Activated CD8-positive, alpha-beta T cell treated with anti-CD3 and anti-CD28 coated beads for 36 hours (primary cell): ENCODE data around the gene SMC5. TPM values are rescaled to one million over a fixed set of nuclear protein-coding genes. Genes with fewer than 3 reads are reported as not detected.
A peak's percentile ranks its signal among the peaks of the same experiment; 100 is the strongest.

Experiments used
- ATAC-seq: fragments of 200-7000 bp; cut with Tn5 transposase; one replicate; pipeline ENCODE4 v1.10.0; 2021; ENCODE audit warnings: mild to moderate bottlenecking, moderate library complexity
- CTCF ChIA-PET: fragments of 350-600 bp; sonication (Branson Sonifier 250); formaldehyde crosslinking; loops from one replicate; lab custom pipeline; 2021; ENCODE audit warnings: antibody characterized with exemption; lab: Charles Lee
- POLR2A ChIA-PET: fragments of 350-600 bp; sonication (Branson Sonifier 250); formaldehyde crosslinking; loops from one replicate; lab custom pipeline; 2021; ENCODE audit warnings: antibody characterized with exemption; lab: Charles Lee
- DNase-seq: peaks from one replicate; pipeline ENCODE4 v3.0.0-alpha.2; 2020
- H3K27ac Mint-ChIP-seq: one replicate; pipeline ENCODE4 v1.8.0; 2021; ENCODE audit warnings: mild to moderate bottlenecking, mixed read lengths
- H3K27me3 Mint-ChIP-seq: one replicate; pipeline ENCODE4 v1.8.0; 2021; ENCODE audit warnings: mixed read lengths
- H3K36me3 Mint-ChIP-seq: one replicate; pipeline ENCODE4 v1.8.0; 2021; ENCODE audit warnings: low read depth, mixed read lengths
- H3K4me1 Mint-ChIP-seq: one replicate; pipeline ENCODE4 v1.8.0; 2021; ENCODE audit warnings: low read depth, mixed read lengths
- H3K4me3 Mint-ChIP-seq: one replicate; pipeline ENCODE4 v1.8.0; 2021; ENCODE audit warnings: mild to moderate bottlenecking, moderate library complexity, mixed read lengths
- H3K9me3 Mint-ChIP-seq: one replicate; pipeline ENCODE4 v1.8.0; 2021; ENCODE audit warnings: mixed read lengths
- CTCF ChIP-seq: fragments of 200-600 bp; IDR thresholded peaks from one replicate; pipeline ENCODE4 v1.8.0; 2022; ENCODE audit warnings: antibody characterized with exemption, mild to moderate bottlenecking
- intact Hi-C: fragments of 100-400 bp; cut with micrococcal nuclease; formaldehyde crosslinking; loops from one replicate; pipeline ENCODE4 v1.10.0; 2022
- total RNA-seq, 2 experiments: library from RNA; stranded (reverse); gene quantifications; one replicate each; pipeline ENCODE4 v1.2.3, GENCODE V29; 2021

The SMC5 gene
- total RNA-seq, 2 experiments from 2014 or later, result 30.9 to 32.0 TPM

- CTCF ChIA-PET, result interaction anchor here (0.6 to 4.0 kb wide), 4 partner anchors 10 to 213 kb away, joined by 3 to 17 read pairs (median 3); no protein-coding TSS in a partner anchor
- Mint-ChIP-seq H3K4me1 (peaks cover 73% of the 10 kb centered on the region), H3K27me3 (no peaks in the 10 kb centered on the region), H3K4me3 (no peak overlapping the region), H3K27ac (peak overlapping the region; percentile 53), H3K36me3 (peaks cover 27% of the 10 kb centered on the region), H3K9me3 (no peaks in the 10 kb centered on the region)
- no peak for TF ChIP-seq CTCF
- DNase-seq, result no peak
- POLR2A ChIA-PET, result interaction anchor here (1.1 kb wide), 1 partner anchor 61 kb away, joined by 3 read pairs; no protein-coding TSS in a partner anchor
- intact Hi-C loops, result no loop called here
- no peak for ATAC-seq
Observed at GRCh38 chr9:70389188-70389587, 130.4 kb downstream of the SMC5 start.

DNA sequence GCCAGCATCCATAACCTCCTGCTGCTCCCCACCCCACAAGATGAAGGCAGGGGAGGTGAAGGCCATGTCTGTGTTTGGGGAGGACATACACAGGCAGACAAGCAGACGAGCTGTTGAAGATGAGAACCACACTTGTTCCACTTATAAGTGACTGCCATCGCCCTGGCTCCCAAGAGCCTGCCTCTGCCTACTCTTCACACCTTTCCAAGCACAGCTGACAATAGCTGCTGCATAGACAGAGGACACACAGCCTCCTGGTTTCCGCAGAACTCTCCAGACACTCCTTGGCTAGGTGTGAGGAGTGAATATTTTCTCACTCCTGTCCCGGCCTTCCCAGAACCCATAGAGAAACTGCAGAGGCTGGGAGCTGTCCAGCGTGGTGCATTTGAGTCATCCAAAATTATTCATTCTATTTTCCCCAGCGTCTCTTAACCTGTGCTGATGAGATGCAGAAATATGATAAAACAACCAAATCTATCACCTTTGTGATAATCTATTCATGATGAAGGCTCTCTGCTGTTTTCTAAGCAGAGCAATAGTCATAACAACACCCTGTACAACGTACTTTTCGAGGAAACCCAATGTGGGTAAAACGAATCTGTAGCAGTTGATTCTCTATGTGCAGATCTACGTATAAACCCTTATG is 131.0 kb downstream of the SMC5 start:
- no peak for TF ChIP-seq CTCF
- peaks cover 26% of the 10 kb centered on the region for H3K36me3 Mint-ChIP-seq
- peak overlapping the region; percentile 53 for H3K27ac Mint-ChIP-seq
- intact Hi-C loops, result no loop called here
- ATAC-seq (peak; percentile 52), DNase-seq (no peak)
- no peak overlapping the region for H3K4me3 Mint-ChIP-seq
- H3K9me3 Mint-ChIP-seq, result no peaks in the 10 kb centered on the region
- H3K27me3 Mint-ChIP-seq, result no peaks in the 10 kb centered on the region
- H3K4me1 Mint-ChIP-seq, result peaks cover 79% of the 10 kb centered on the region
- POLR2A ChIA-PET, result interaction anchor here (1.0 to 1.8 kb wide), 5 partner anchors 19 to 96 kb away, joined by 3 to 8 read pairs (median 4); no protein-coding TSS in a partner anchor
- CTCF ChIA-PET, result interaction anchor here (0.6 to 4.0 kb wide), 8 partner anchors 10 to 213 kb away, joined by 3 to 17 read pairs (median 3); no protein-coding TSS in a partner anchor

- intact Hi-C loops, result no loop called here
- H3K27me3 Mint-ChIP-seq, result no peaks in the 10 kb centered on the region
- no peak for TF ChIP-seq CTCF
- no peaks in the 10 kb centered on the region for H3K9me3 Mint-ChIP-seq
- peaks cover 82% of the 10 kb centered on the region for H3K4me1 Mint-ChIP-seq
- peak overlapping the region; percentile 61 for H3K27ac Mint-ChIP-seq
- ChIA-PET CTCF (interaction anchor here (0.7 to 4.0 kb wide), 8 partner anchors 10 to 211 kb away, joined by 3 to 18 read pairs (median 6); no protein-coding TSS in a partner anchor), POLR2A (interaction anchor here (0.7 to 1.8 kb wide), 7 partner anchors 14 to 94 kb away, joined by 3 to 8 read pairs (median 4); no protein-coding TSS in a partner anchor)
- no peak for DNase-seq
- peak; percentile 48 for ATAC-seq
- peaks cover 21% of the 10 kb centered on the region for H3K36me3 Mint-ChIP-seq
- no peak overlapping the region for H3K4me3 Mint-ChIP-seq
Observed at GRCh38 chr9:70390933-70391341, 132.2 kb downstream of the SMC5 start.

- H3K27ac Mint-ChIP-seq, result no peak overlapping the region
- peaks cover 81% of the 10 kb centered on the region for H3K4me1 Mint-ChIP-seq
- H3K9me3 Mint-ChIP-seq, result no peaks in the 10 kb centered on the region
- ATAC-seq, result peak; percentile 59
- ChIA-PET CTCF (interaction anchor here (1.0 to 4.0 kb wide), 6 partner anchors 29 to 210 kb away, joined by 3 to 17 read pairs (median 6); no protein-coding TSS in a partner anchor), POLR2A (interaction anchor here (1.0 kb wide), 1 partner anchor 27 kb away, joined by 4 read pairs; no protein-coding TSS in a partner anchor)
- H3K36me3 Mint-ChIP-seq, result peaks cover 13% of the 10 kb centered on the region
- H3K27me3 Mint-ChIP-seq, result no peaks in the 10 kb centered on the region
- TF ChIP-seq CTCF, result peak; percentile 38
- intact Hi-C loops, result no loop called here
- H3K4me3 Mint-ChIP-seq, result no peak overlapping the region
- DNase-seq, result peak; percentile 26
Observed at GRCh38 chr9:70392189-70392588, 133.4 kb downstream of the SMC5 start.

DNA sequence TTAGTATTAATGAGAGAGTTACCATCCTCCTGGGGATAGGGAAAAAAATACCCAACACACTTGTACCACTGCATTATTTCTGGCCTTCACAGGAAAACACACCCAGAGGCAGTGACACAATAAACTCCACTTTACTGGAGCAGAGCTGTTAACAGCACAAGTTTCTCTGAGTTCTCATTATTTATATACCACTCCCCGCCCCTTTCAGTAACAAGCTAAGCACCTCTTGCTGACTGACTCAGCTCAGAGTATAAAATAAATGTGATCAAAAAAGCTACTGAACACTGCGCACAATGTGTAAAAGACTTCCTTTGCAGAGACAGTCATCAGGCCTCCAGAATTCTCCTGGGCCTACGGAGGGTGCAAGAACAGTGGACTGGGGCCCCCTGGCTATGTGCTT is 134.1 kb downstream of the SMC5 start:
- no peak overlapping the region for H3K4me3 Mint-ChIP-seq
- DNase-seq, result no peak
- POLR2A ChIA-PET, result interaction anchor here (1.0 kb wide), 2 partner anchors 10 to 26 kb away, joined by 3 to 4 read pairs; no protein-coding TSS in a partner anchor
- ATAC-seq, result peak; percentile 18
- H3K4me1 Mint-ChIP-seq, result peaks cover 82% of the 10 kb centered on the region
- CTCF ChIA-PET, result interaction anchor here (0.9 to 1.6 kb wide), 6 partner anchors 9 to 210 kb away, joined by 3 to 8 read pairs (median 4); no protein-coding TSS in a partner anchor
- TF ChIP-seq CTCF, result no peak
- H3K27me3 Mint-ChIP-seq, result no peaks in the 10 kb centered on the region
- intact Hi-C loops, result no loop called here
- H3K9me3 Mint-ChIP-seq, result no peaks in the 10 kb centered on the region
- peaks cover 9% of the 10 kb centered on the region for H3K36me3 Mint-ChIP-seq
- H3K27ac Mint-ChIP-seq, result peak overlapping the region; percentile 63
